Breast epithelium (tissue), 3 donors: Measurements from ENCODE around the gene RTTN.

ENCODE experiments used
- CTCF ChIP-seq, 3 donors: fragments of 450-650 bp; IDR thresholded peaks; one replicate each; pipeline ENCODE4 v1.5.1; 2016 to 2017; ENCODE audit warnings: antibody characterized with exemption in 3 of 3, mild to moderate bottlenecking in 3 of 3, moderate library complexity in 3 of 3
- POLR2A ChIP-seq: fragments of 450-650 bp; IDR thresholded peaks from one replicate; pipeline ENCODE4 v1.6.1; 2016; ENCODE audit warnings: antibody characterized with exemption, mild to moderate bottlenecking, moderate library complexity
- POLR2AphosphoS5 ChIP-seq, 3 donors: sonication (generic); formaldehyde crosslinking; IDR thresholded peaks; one replicate each; pipeline ENCODE4 v1.6.1; 2017; ENCODE audit warnings: antibody characterized with exemption in 3 of 3

GRCh38 chr18:70207181-70207580 is 1.7 kb upstream of the RTTN start:
- TF ChIP-seq CTCF (IDR thresholded peaks at IDR 0.05) = no peak
- TF ChIP-seq POLR2A = no peak
- TF ChIP-seq POLR2AphosphoS5 (IDR thresholded peaks at IDR 0.05) = no peak
